Fibroblast of peridontal ligament (primary cell): ENCODE results near the gene NDUFV2.
"Not testable (repeated sequence)": the region's sequence is repeated elsewhere in the genome, so short reads cannot be mapped to it uniquely, and the experiment has no call there.

Experiments
- DNase-seq: peaks from one replicate; pipeline ENCODE4 v3.0.0-alpha.2; 2010; ENCODE audit errors: extremely low read depth

The NDUFV2 gene

GRCh38 chr18:9153256-9153655, 50.8 kb downstream of the NDUFV2 start:
- no peak for DNase-seq

GRCh38 chr18:9156604-9157249, 54.2 kb downstream of the NDUFV2 start:
- DNase-seq = no peak

- DNase-seq = no peak
Observed at GRCh38 chr18:9157806-9158205, 55.3 kb downstream of the NDUFV2 start.

GRCh38 chr18:9160014-9160413, 57.5 kb downstream of the NDUFV2 start:
- no peak for DNase-seq

- DNase-seq = not testable (repeated sequence)
Observed at GRCh38 chr18:9162663-9163062, 60.2 kb downstream of the NDUFV2 start.

- DNase-seq = not testable (repeated sequence)
Observed at GRCh38 chr18:9164149-9164548, 61.6 kb downstream of the NDUFV2 start.

- DNase-seq = not testable (repeated sequence)
Observed at GRCh38 chr18:9165883-9166282, 63.4 kb downstream of the NDUFV2 start.

GRCh38 chr18:9169515-9169914, 67.0 kb downstream of the NDUFV2 start:
- DNase-seq = not testable (repeated sequence)

GRCh38 chr18:9171919-9172318, 69.4 kb downstream of the NDUFV2 start:
- not testable (repeated sequence) for DNase-seq

GRCh38 chr18:9172506-9173127, 70.1 kb downstream of the NDUFV2 start:
- no peak for DNase-seq

GRCh38 chr18:9173770-9174233, 71.3 kb downstream of the NDUFV2 start:
- no peak for DNase-seq

GRCh38 chr18:9174302-9174701, 71.8 kb downstream of the NDUFV2 start:
- no peak for DNase-seq

- DNase-seq = no peak
Observed at GRCh38 chr18:9175115-9175514, 72.6 kb downstream of the NDUFV2 start.

GRCh38 chr18:9177031-9177430, 74.5 kb downstream of the NDUFV2 start:
- no peak for DNase-seq

- DNase-seq = no peak
Observed at GRCh38 chr18:9177466-9177865, 75.0 kb downstream of the NDUFV2 start.

GRCh38 chr18:9178557-9178956, 76.1 kb downstream of the NDUFV2 start:
- no peak for DNase-seq

GRCh38 chr18:9181275-9181674, 78.8 kb downstream of the NDUFV2 start:
- DNase-seq = no peak

- DNase-seq = no peak
Observed at GRCh38 chr18:9182852-9183399, 80.4 kb downstream of the NDUFV2 start.
